ENCODE results near the gene RAD51B.

RAD51B gene

DNA sequence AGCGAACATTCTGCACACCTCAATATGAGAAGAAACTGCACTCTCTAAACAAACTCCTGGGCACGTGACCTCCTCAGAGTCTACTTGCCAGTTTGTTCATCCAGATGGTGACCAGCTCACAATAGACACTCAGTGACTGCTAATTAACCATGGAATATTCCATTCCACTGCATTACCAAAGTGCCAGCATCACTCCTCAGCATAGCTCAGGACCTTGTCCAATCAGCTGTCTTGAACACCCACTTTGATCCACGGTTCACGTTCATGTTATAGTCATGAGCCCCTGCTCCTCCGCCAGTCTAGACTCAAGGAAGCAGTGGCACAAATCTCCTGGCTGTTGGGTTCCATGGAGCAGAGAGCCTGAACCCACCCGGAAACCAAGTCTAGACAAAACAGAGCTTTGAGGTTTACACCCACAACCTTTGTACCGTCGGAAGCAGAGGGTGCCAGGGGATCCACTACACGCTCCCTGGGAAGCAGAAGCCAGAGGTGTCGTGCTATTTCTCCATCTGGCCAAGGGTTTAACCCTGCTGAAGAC, 688.0 kb downstream of the RAD51B start:
- no peak for DNase-seq

DNA sequence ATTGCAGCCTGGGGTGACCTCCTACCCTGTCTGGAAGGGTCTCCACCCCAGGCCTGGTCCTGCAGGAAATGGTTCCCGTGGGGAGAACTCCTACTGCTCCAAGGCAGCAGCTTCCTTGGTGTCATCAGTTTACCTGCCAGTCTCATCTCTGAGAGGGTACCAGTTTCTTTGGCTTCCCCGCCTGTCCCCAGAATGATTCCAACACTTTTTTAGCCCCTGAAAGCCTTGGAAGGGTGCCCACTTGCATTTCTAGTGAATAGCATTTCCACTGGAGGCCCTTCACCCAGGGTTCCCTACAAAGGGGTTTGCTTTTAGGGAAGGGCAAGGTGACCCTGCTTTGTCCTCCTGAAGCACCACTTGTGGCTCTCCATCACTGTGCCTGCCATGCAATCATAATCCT, 689.0 kb downstream of the RAD51B start:
- DNase-seq, result no peak

DNA sequence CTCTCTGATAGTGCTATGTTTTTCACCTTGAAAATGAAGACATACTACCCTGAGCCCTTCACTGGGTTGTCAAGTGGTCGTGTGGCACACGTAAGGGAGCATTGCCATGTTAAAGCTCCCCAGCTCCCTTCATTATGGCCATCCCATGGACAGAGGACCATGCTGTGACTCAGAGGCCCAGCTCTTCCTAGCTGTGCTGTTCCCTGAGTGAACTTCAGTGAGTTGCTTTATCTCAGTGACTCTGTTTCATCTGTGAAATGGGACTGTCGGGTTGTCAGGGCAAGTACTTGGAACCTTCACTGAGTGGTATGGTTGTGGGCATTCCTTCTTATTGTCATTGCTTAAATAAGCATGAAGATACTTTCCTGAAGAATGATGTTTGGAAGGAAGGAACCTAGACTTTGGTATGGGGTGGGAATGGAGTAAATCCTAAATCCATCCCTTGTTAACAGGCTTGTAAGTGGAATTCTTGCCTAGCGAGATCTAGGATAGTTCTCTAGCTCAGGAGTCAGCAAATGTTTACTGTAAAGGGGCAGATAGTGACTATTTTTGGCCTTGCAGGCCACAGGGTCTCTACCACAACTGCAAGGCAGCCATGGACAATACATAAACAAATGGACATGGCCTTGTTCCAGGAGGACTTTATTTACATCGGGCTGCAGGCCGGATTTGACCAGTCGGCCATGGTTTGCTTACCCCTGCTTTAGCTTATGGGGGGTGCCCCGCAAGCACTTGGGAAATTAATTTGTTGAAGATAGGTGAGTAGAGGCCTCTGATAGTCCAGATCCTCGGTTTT, 689.8 kb downstream of the RAD51B start:
- DNase-seq, result no peak

DNA sequence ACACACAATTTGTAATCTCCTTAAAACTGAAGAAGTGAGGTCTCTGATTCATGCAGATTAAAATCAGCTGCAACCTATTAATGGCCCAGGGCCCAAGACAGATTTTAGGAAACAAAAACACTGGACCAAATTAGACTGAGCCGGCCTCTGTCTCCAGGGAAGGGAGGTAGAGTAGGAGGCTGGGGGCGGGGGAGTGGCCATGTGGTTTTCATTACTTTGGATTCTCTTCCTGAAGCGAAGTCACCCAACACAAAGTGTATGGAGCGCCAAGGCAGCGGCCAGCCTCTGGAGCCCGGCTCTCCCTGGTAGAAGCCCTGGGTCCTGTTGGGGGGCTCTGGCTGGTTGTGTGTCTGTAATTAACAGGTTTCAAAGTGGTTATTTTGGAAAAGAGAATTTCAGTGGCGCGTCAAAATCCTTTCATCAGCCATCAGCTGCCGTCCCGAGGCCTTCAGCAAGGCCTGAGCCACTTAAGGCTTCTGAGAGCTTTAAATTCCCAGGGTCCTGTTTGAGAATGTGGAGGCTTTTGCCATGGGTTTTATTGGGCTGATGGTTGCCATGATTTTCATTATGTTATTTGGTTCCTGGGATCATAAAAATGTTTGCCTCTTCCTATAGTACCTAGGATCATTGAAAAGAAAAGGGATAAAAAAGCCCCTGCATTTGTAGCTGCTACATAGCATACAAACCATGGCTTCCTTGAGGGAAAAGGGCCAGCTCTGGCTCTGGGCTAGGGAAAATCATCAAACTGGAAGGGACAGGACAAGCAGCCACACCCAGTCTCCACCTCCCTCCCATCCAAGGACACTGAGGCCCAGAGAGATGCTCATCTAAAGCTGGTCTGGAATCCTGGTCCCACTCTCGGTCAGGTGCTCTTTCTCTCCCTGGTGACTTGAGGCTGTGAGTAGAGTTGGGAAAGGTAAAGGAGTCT, 690.9 kb downstream of the RAD51B start:
- no peak for DNase-seq

DNA sequence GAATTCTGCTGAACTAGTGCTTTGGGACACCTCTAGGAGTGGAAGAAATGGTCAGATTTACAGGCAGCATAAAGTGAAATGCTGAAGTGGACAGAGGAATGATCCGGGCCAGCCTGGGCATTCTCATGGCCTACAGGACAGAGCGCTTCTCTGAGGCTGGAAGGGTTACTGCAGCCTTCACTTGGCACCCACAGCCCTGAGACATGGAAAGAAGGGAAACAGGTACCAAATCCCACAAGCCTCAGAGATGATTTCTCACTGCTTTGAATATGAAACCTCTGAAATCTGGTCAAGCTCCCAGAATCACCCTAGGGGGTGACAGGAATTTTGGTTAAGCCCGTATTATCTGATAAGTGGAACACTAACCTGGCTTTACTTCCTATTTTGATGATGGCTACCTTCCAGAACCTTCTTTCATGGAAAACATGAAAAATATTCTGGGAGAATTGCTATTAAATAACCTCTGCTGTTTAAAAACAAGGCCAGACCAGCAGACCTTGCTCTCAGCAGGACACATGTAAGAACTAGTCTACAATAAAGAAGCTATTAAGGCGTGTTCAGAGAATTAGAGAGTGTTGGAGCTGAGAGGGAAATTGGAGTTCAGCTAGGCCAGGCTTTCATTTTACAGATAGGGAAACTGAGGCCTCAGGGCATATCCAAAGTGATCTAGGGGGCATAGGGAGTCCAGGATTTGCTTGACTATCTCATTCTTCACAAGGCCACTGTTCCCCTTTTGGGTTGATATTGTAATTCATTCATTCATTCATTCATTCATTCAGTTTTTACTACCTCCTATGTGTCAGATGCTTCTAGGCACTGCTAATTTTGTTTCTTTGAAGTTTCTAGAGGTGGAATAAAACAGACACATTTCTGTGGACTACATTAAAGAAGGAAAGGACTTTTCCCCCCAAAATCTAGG, 691.8 kb downstream of the RAD51B start:
- DNase-seq, result no peak

DNA sequence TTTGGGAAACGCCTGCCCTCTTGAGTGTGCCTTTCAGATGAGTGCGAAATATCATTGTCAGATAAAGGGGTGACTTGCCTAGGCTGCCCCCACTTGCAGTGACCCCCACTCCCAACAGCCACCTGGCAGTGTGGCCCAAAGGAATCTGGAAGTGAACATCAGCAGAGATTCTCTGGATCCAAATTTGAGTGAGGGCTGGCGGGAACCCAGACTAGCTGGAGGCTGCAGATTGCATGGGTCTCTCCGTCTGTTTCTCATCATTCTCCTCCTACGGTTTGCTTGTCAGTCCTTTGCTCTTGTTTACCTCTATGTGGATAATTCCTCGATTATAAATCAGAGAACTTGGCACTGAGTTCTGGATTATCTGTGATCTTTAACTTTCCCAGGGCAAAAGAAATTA, 692.5 kb downstream of the RAD51B start:
- no peak for DNase-seq

DNA sequence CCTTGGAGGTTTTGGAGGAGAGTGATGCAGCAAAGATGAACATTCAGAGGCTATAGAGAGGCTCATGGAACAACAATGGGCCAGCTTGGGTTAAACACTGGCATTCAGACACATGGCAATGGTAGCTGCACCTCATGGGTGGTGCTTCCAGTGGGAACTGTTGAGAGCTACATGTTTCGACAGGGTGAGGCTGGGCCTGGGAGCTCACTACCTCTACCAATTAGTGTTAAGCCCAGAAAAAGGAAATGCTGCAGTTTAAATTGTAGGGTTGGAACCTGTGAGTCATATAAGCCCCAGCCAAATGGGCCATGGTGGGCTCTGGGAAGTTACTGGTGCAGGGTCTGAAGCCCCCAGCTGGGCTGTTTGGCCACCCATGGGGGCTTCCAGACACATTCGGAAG, 693.6 kb downstream of the RAD51B start:
- DNase-seq, result no peak

DNA sequence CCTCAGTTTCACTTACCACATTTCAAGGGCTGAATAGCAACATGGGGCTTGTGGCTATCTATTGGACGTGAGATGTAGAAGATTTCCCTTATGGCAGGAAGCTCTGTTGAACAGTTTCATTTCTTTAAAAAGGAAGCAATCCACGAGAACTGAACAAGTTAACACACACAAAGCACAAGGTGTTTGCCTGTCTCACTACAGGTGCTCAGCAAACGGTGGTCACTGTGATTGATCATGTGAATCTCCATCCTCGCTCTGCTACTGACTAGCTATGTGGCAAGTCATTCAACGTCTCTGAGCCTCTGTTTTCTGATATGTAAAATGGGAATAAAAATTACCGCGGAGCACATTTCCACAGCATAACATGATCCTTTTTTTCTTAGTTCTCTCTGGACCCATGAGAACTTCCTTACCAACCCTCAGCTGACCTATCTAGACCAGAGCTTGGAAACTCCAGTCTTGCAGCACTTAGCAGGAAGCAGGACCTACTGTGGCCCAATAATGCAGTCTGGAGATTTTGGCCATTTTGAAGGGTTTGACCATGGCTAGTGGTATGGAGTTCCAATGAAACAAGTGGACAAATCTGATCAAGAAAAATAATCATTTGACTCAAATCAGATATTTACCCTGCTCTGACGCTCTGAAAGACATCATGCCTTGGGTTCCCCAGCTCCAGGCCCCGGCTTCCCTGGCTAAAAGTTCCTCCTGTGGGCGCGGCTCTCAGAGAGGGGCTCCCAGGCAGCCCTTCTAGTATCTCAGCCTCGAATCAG, 694.4 kb downstream of the RAD51B start:
- DNase-seq, result no peak

DNA sequence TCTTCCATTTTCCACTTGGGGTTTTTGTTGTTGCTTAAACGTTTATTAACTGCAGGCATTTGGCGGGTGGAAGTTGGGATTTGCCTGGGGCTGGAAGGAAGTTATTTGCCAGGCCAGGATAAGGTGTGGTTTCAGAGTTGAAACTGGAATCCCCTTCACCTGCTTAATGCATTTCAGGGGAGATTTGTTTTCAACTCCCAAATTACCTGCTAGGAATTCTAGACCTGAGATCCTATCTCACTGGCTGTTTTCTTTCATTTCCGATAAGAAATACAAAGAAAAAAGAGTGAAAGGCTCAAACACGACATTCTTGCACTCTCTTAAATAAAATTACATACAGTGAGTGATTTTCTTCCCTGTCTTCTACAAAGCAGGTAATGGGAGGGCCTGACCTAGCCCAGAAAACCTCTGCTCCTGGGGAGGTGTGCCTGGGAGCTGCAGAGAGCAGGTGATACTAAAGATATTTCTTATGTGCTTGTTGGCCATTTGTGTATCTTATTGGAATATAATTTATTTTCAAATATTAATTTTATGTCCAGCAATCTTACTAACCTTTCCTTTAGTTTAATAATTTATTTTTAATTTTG, 695.1 kb downstream of the RAD51B start:
- DNase-seq, result no peak

DNA sequence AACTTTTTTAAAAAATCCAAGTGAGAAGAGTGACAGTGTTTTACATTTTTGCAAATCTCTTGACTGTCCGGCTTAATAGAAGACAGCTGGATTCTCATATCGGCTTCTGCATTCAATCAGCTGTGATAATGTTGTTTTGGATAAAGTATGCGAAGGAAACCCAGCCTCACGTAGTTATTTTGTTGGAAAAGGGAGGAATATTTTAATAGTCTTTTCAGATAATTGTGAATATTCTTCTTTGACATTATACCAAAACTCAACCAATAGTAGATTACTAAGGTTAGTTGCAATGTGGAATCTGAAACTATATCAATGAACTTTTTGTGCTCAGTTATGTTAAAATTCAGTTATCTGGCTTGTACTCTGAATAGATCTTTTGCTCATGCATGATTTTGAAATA, 696.8 kb downstream of the RAD51B start:
- DNase-seq, result no peak

DNA sequence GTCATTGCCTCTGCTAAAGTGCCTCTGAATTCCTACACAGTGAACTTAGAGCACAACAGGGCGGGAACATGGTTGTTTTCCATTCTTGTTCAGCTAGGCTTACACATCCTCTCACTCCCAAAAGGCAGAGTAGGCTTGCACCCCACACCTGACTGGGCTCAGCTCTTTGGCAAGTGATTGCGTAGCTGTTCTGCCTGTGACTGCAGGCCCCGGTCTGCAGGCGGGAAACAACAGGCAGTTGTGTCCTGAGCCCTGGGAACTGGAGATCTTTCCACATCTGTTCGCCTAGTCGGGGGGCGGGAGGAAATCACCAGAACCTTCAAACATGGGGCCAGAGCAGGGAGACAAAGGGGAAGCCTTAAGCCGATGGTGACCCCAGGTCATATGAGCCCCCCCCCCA, 698.6 kb downstream of the RAD51B start:
- no peak for DNase-seq

DNA sequence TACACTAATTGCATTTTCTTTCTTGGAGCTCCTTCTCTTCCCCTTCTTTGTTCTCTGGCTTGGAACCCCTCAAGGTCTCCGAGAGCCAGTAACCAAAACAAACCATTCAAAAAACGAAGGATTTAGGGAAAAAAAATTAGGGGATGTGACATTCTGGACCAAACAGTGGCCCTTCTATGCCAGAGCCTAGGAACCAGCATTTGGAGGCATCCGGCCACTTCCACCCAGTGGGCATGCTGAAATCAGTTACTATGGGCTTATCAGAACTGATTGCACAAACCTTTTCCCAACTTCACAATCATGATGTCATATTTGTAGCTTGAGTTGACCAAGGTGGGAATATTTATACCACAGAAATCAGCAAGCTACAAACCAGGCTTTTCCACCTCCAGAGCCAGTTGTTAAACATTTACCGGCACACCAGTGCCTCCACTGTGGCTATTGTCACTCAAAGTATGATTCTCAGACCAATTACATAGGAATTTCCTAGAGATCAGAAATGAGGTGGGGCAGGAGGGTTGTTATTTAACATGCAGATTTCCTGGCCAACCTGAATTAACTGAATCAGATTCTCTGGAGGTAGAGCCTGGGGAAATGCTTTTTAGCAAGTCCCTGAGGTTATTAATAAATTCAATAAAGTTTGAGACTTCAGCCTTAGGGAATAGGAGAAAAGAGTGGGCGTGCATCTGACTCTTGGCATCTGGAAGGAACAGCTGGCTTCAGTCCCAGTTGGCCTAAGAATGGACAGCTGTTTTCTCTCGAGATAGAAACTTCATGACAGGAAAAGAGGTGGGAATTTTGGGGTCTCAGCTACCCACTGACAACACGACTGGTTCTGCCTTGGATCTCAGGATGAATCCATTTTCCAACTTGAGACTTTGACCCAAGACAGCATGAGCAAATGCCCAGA, 699.4 kb downstream of the RAD51B start:
- DNase-seq, result no peak

DNA sequence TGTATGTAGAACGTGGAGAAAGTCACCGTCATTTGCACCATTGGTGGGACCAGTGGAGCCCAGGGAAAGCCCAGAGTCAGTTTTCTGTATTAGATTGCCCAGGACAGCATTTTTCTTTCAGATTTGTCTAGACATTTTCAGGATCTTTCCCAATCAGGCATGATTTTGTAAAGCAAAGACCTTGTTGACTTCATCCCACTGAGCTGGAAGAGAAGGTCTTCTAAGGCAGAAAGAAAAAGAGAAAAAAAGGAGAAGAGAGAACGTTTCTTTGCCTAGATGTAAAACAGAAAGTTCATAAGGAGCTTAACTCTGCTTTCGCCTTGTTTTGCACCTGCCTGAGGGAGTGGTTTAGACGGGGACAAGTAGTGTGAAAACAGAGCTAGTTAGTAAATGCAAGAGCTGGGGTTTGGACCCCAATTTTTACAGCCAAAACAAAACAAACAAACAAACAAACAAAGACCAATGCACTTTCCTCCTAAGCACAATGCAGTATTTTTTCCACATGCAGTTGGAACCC, 700.1 kb downstream of the RAD51B start:
- DNase-seq, result no peak

DNA sequence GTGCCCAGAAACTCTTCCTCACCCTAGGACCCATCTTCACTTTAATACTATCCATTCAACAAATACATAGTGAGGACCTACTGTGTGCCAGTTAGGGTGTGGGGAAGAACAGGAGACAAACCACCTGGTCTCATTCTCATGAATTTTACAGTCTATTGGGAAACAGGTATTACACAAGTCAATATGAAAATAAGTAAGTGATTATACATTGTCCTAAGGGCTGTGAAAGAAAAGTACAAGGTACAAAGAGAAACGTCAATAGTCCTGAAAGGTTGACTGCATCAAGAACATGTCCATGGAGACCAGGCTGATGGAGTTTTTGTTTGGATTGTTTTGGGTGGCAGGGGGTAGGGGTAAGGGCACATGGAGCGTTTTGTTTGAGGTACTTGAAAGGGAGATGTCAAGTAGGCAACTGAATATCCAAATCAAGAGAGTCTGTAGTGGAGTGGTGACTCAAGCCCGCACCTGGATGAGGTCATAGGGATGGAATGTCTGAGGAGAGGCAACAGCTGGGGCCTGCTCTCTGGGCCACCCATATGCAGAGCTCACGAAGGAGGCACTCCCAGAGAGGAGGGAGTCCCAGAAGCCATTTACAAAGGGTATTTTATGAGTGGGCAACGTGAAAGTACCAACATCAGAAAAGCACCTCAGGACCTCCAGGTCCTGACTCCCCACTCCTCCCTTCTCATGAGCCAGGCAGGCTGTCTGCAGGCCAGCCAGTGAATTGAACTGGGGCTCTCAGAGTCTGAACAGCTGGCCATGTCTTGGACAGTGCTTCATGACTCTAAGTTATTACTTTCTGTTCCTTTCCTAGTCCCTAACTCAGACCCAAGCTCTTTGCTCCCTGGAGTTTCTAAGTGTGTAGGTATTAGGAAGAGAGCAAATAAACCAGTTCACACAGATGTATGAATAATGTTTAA, 701.3 kb downstream of the RAD51B start:
- DNase-seq, result no peak

DNA sequence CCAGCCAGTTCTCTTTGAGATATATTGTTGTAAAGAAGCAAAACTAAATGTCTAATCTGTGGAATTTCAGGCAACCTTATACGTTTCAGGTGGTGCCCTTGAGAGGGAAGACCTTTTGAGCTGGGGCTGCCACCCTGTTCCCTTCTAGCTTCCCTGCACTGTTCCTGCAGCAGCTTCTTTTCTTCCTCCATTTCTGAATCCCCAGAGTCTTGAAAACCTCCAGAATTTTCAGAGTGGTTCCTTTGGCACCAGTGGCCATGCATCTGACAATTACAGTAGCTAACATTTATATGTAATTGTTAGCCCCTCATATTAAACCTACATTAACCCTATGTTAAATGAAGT, 702.0 kb downstream of the RAD51B start:
- no peak for DNase-seq

DNA sequence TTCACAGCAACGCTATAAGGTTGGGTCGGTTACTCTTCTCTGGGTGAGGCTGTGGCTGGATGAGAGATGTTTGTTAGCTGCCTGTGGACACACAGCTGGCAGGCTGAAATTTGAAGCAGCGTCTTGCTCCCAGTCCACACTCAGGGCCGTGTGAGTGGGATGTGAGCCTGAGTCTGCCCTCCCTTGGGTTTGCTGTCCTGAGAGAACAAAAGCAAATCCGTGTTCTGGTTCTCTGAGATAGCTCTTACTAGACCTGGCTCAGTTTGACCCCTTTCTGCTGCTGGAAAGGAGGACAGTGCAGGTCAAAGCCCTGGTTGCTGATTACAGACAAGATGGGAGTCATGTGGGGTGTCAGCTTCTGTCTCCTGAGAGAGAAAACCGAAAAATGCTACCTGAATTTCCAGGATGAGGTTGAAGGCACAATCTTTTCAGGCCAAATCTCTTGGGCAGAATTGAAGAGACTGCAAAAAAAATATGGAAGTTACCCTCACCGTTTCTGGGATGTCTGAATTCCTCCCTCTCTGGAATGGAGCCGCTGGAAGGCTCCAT, 702.5 kb downstream of the RAD51B start:
- DNase-seq, result no peak

DNA sequence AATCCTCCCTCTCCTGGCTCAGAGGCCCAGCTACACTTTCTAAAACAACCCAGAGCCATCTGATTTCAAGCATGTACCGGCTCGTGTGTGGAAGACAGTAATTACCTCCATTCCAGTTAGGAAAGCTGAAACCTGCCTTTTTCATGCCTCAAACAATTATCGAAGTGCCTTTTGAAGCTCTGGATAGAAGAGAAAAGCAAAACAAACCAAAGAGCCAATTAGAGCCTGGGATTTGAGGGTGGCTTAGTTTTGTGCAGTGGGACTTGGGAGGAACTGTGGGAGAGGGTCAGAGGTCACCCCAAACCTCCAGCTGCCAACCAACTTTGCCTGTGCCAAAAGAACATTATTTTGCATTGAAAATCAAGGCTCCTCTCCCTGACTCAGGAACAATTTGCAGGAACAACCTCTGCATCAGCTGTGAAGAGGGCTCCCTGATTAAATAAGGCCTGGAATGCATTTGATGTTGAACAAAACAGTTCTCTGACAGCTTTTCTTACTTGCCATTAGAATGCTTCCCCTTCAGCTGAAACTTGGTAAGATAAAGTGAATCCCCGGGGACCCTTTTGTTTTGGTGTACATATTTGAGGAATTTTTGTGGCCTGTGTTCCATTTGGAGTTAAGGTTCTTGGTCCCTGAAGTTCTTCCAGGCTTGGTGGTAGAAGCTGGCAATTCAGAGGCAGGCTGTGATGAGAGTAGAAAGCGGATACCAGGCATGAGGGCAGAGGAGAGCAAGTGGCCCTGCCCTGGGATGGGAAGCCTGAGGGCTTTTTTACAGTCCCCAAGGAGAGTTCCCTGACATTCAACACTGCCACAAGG, 703.1 kb downstream of the RAD51B start:
- no peak for DNase-seq

DNA sequence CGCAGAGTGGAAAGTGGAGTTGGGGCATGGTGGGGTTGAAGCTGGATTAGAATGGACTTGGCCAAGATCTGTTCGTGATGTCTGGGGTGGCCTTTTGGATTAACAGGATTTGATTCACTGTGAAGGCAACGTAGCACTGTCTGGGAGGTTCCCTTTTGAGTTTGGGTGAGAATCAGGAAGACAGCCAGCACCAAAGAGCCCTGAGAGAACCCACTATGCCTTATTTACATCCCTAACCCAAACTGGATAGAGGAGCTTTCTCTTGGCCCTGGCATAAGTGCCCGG, 703.7 kb downstream of the RAD51B start:
- DNase-seq, result no peak

Data from NCI-H526 treated with DMSO at 0.1 percent for 48 hours (cell line).